ENCODE results near the gene ZXDC. TPM values are rescaled to one million over a fixed set of nuclear protein-coding genes. Genes with fewer than 3 reads are reported as not detected.

The ZXDC gene
- total RNA-seq, 1 experiment from 2014 or later = 33.3 TPM

- peak overlapping the region; percentile 53 for H3K27ac ChIP-seq (ENCODE audit: low read length)
- in situ Hi-C loops (cut with HindIII; ENCODE audit: low pct_unique_long_range_greater_than_20kb, low sequenced_read_pairs) = no loop called here
These were observed 2.2 kb downstream of the ZXDC start for GRCh38 chr3:126473292-126474168.

More at GRCh38 chr3:126473292-126474168, 2.2 kb downstream of the ZXDC start:
- Histone ChIP-seq H3K9me3 (ENCODE audit: control insufficient read depth, insufficient read depth, low read depth, low read length) (no peaks in the 10 kb centered on the region), H3K36me3 (ENCODE audit: control insufficient read depth, insufficient read depth, low read length) (peaks cover 22% of the 10 kb centered on the region), H3K27me3 (ENCODE audit: control insufficient read depth, insufficient read depth, low read length) (no peaks in the 10 kb centered on the region), H3K4me1 (ENCODE audit: control insufficient read depth, insufficient read depth, low read length) (peaks cover 22% of the 10 kb centered on the region), H3K4me3 (ENCODE audit: low read depth in 2 of 2, low read length in 2 of 2) (peak overlapping the region; percentile 75 to 89)
- ChIA-PET CTCF (interaction anchor here (1.2 kb wide), 1 partner anchor 48 kb away, joined by 12 read pairs; no protein-coding TSS in a partner anchor), POLR2A (no interaction called here)
- ATAC-seq = no peak
- no peak for DNase-seq (ENCODE audit: low read depth, low spot score)
- TF ChIP-seq POLR2AphosphoS5 (IDR thresholded peaks at IDR 0.05; ENCODE audit: low read depth, low read length) (no peak), TCF7L2 (IDR thresholded peaks at IDR 0.05; ENCODE audit: low read depth, low read length) (no peak), SIN3A (IDR thresholded peaks at IDR 0.05; ENCODE audit: borderline replicate concordance, insufficient read depth, low read depth, low read length) (no peak), REST (IDR thresholded peaks at IDR 0.05; ENCODE audit: insufficient read depth in 1 of 2, low read depth in 2 of 2, low read length in 1 of 2) (no peak), CTCF (IDR thresholded peaks at IDR 0.05) (no peak)
- TSS peak; percentile 72 for BruUV-seq (replicated peaks)
- intact Hi-C loops (cut with micrococcal nuclease; ENCODE audit: unreplicated experiment) = no loop called here

Data from Panc1 (cell line).